ENCODE data around the gene CALML4. TPM values are rescaled to one million over a fixed set of nuclear protein-coding genes. Genes with fewer than 3 reads are reported as not detected.

Gene CALML4
- total RNA-seq, 5 donors from 2014 or later (not counting 1 experiment from before 2014, with no cell fraction given) = 2.4 to 5.4 (median 3.3) TPM

DNA sequence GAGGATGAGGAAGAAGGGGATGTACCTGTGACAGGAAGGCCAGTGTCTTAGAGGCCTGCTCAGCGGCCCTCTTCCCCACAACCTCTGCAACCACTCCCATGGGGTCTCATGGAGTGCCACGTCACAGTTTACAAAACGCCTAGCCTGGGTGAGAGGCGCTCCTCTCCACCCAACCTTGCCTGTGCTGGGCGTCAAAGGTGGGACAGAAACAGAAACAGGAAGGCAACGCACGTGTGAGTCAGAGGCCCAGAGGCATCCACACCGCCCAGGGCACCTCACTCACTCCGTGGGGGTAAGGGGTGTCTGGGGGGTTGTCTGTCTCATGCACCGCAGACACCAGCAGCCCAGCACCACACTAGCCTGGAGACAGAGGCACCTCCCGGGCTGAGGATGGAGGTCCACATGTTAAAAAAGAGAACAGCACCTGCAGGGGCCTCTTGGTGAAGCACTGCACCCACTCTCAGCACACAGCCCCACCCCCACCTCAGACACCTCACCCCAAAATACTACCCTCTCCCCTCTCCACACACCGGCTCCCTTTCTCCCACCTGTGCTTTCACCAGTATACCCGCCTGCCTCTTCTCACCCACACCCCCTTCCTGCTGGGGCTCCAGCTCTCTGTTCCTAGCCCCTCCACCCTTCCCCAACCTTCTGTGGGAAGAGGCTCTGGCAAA, 4.7 kb upstream of the CALML4 start:
- no peaks in the 10 kb centered on the region for H3K9me3 ChIP-seq
- H3K4me3 ChIP-seq (ENCODE audit: control insufficient read depth in 1 of 2, extremely low read depth in 1 of 2, low read length in 1 of 2) = no peak overlapping the region
- peak overlapping the region; percentile 20 to 79 for H3K27ac Mint-ChIP-seq
- WGBS (ENCODE audit: insufficient coverage) = 47% methylated on average over 5 of the region's 13 CpGs
- peak; percentile 59 to 65 (median 62) for ATAC-seq (replicated peaks in 1 of 4)
- peak in 7 of 35 experiments; percentile 15 to 40 (median 21) for DNase-seq
- peaks cover 20 to 40% (median 26%) of the 10 kb centered on the region in 3 donors for H3K4me1 Mint-ChIP-seq
- no peaks in the 10 kb centered on the region for H3K27me3 ChIP-seq (replicated peaks in 1 of 2; ENCODE audit: control insufficient read depth in 2 of 2, extremely low read depth in 1 of 2, insufficient read depth in 2 of 2, low read length in 1 of 2)
- H3K36me3 ChIP-seq (ENCODE audit: control insufficient read depth in 2 of 2, extremely low read depth in 1 of 2, insufficient read depth in 1 of 2, low read length in 1 of 2) = peaks cover 0 to 6% of the 10 kb centered on the region in 2 donors
- H3K9me3 Mint-ChIP-seq = no peaks in the 10 kb centered on the region
- peak overlapping the region in 1 of 3 donors; percentile 34 for H3K4me3 Mint-ChIP-seq
- CTCF ChIA-PET = no interaction called here
- no peaks in the 10 kb centered on the region for H3K27me3 Mint-ChIP-seq
- POLR2A ChIA-PET = no interaction called here
- no peaks in the 10 kb centered on the region for H3K36me3 Mint-ChIP-seq
- H3K27ac ChIP-seq (ENCODE audit: low read length) = no peak overlapping the region
- H3K4me1 ChIP-seq (ENCODE audit: control insufficient read depth in 1 of 2, extremely low read depth in 1 of 2, insufficient read depth in 2 of 2, low read length in 2 of 2) = peaks cover 30 to 57% of the 10 kb centered on the region in 2 experiments

DNA sequence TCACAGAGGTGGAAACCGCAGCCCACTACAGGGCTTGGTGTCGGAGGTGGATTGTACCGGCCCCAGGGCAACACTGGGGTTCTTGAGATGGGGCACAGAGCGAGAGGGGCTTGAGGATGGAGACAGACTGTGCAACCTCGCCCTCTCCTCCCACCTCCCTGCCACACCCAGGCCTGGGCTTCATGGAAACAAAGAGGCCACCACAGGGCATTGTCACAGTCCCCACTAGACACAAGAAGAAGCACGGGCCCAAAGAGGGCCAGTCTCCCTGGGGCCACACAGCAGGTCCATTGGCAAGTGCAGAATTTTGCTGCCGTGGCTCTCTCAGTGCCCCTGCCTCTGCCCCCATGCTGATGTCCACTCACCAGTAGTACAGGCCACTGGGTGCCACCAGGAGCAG, 4.1 kb upstream of the CALML4 start:
- peak overlapping the region in 1 of 3 donors; percentile 34 for H3K4me3 Mint-ChIP-seq
- CTCF ChIA-PET = interaction anchor here in 1 of 2 donors (0.6 kb wide), 1 partner anchor 15 kb away, joined by 3 read pairs; no protein-coding TSS in a partner anchor

DNA sequence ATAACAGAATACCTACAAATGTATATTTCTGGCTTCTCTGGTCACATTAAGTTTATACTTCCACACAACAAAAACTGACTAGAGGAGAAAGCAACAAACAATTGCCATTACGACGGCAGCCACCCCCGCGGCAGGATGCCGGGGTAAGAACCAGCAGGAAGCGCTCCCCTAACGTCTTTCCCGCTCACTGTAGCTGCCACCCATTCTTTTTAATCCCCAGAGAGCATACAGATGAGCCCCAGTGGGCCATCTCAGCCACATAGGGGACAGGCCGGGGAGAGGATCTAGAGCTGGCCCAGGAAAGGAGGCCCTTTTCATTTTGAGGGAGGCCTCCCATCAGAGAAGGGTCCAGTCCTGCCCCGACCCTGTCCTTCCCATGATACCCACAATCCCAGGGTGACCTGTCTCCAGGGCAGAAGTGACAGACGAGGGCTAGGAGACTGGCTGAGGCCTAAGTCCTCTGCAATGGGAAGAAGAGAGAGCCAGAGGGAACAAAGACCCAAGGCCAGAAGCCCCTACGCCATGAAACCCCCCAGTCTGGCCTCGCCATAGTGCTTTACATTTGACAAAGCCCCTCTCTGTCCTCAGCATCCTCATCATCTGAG, 3.6 kb upstream of the CALML4 start:
- 39% methylated on average over 10 of the region's 13 CpGs for WGBS (ENCODE audit: insufficient coverage)
- CTCF ChIA-PET = interaction anchor here in 1 of 2 donors (0.6 kb wide), 1 partner anchor 15 kb away, joined by 3 read pairs; no protein-coding TSS in a partner anchor
- no peaks in the 10 kb centered on the region for H3K36me3 Mint-ChIP-seq
- H3K27me3 Mint-ChIP-seq = no peaks in the 10 kb centered on the region
- peaks cover 20 to 43% (median 28%) of the 10 kb centered on the region in 3 donors for H3K4me1 Mint-ChIP-seq
- no peaks in the 10 kb centered on the region for H3K27me3 ChIP-seq (replicated peaks in 1 of 2; ENCODE audit: control insufficient read depth in 2 of 2, extremely low read depth in 1 of 2, insufficient read depth in 2 of 2, low read length in 1 of 2)
- no peak overlapping the region for H3K4me3 ChIP-seq (ENCODE audit: control insufficient read depth in 1 of 2, extremely low read depth in 1 of 2, low read length in 1 of 2)
- peaks cover 0 to 6% of the 10 kb centered on the region in 2 donors for H3K36me3 ChIP-seq (ENCODE audit: control insufficient read depth in 2 of 2, extremely low read depth in 1 of 2, insufficient read depth in 1 of 2, low read length in 1 of 2)
- DNase-seq (peak in 4 of 35 experiments; percentile 16 to 26 (median 22)), ATAC-seq (replicated peaks in 1 of 4) (peak in 2 of 4 experiments; percentile 47 to 48)
- POLR2A ChIA-PET = no interaction called here
- no peak overlapping the region for H3K27ac ChIP-seq (ENCODE audit: low read length)
- H3K4me1 ChIP-seq (ENCODE audit: control insufficient read depth in 1 of 2, extremely low read depth in 1 of 2, insufficient read depth in 2 of 2, low read length in 2 of 2) = peaks cover 35 to 57% of the 10 kb centered on the region in 2 experiments
- no peaks in the 10 kb centered on the region for H3K9me3 ChIP-seq
- H3K4me3 Mint-ChIP-seq = peak overlapping the region in 1 of 3 donors; percentile 40
- H3K9me3 Mint-ChIP-seq = no peaks in the 10 kb centered on the region
- peak overlapping the region in 1 of 2 donors; percentile 73 for H3K27ac Mint-ChIP-seq

More for the DNA sequence above, 4.1 kb upstream of the CALML4 start:
- no peaks in the 10 kb centered on the region for H3K27me3 ChIP-seq (replicated peaks in 1 of 2; ENCODE audit: control insufficient read depth in 2 of 2, extremely low read depth in 1 of 2, insufficient read depth in 2 of 2, low read length in 1 of 2)
- ATAC-seq (replicated peaks in 1 of 4) (no peak), DNase-seq (no peak)
- peak overlapping the region; percentile 12 for H3K27ac ChIP-seq (ENCODE audit: low read length)
- H3K36me3 ChIP-seq (ENCODE audit: control insufficient read depth in 2 of 2, extremely low read depth in 1 of 2, insufficient read depth in 1 of 2, low read length in 1 of 2) = peaks cover 0 to 6% of the 10 kb centered on the region in 2 donors
- H3K27ac Mint-ChIP-seq = no peak overlapping the region
- H3K36me3 Mint-ChIP-seq = no peaks in the 10 kb centered on the region
- H3K9me3 Mint-ChIP-seq = no peaks in the 10 kb centered on the region
- H3K4me1 ChIP-seq (ENCODE audit: control insufficient read depth in 1 of 2, extremely low read depth in 1 of 2, insufficient read depth in 2 of 2, low read length in 2 of 2) = peaks cover 35 to 57% of the 10 kb centered on the region in 2 experiments
- no peaks in the 10 kb centered on the region for H3K27me3 Mint-ChIP-seq
- POLR2A ChIA-PET = no interaction called here
- H3K9me3 ChIP-seq = no peaks in the 10 kb centered on the region
- 86% methylated on average over 3 of the region's 7 CpGs for whole genome bisulfite sequencing (ENCODE audit: insufficient coverage)
- H3K4me1 Mint-ChIP-seq = peaks cover 20 to 43% (median 28%) of the 10 kb centered on the region in 3 donors
- H3K4me3 ChIP-seq (ENCODE audit: control insufficient read depth in 1 of 2, extremely low read depth in 1 of 2, low read length in 1 of 2) = no peak overlapping the region

DNA sequence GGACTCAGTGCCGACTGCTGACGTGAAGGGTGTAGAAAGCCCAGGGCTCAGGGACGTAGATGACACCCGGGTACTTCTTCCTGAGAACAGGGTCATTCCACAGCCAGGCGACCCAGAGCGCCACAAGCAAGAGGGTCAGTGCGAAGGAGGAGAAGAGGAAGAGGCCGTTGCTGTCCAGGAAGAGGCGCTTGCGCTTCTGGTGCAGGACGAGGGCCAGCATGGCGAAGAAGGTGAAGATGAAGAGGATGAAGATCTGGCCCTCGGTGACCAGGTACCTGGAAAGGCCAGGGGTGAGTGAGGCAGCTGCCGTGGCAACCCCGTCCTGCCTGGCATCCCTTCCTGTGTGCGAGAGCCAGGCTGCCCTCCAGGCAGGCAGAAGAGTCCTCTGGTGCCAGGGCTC, 3.0 kb upstream of the CALML4 start:
- Histone ChIP-seq H3K4me1 (ENCODE audit: control insufficient read depth in 1 of 2, extremely low read depth in 1 of 2, insufficient read depth in 2 of 2, low read length in 2 of 2) (peaks cover 35 to 57% of the 10 kb centered on the region in 2 experiments), H3K4me3 (ENCODE audit: control insufficient read depth in 1 of 2, extremely low read depth in 1 of 2, low read length in 1 of 2) (no peak overlapping the region), H3K9me3 (no peaks in the 10 kb centered on the region), H3K27me3 (replicated peaks in 1 of 2; ENCODE audit: control insufficient read depth in 2 of 2, extremely low read depth in 1 of 2, insufficient read depth in 2 of 2, low read length in 1 of 2) (no peaks in the 10 kb centered on the region), H3K27ac (ENCODE audit: low read length) (no peak overlapping the region), H3K36me3 (ENCODE audit: control insufficient read depth in 2 of 2, extremely low read depth in 1 of 2, insufficient read depth in 1 of 2, low read length in 1 of 2) (peaks cover 0 to 6% of the 10 kb centered on the region in 2 donors)
- ATAC-seq (replicated peaks in 1 of 4) (no peak), DNase-seq (no peak)
- 95% methylated on average over 13 of the region's 16 CpGs for WGBS (ENCODE audit: insufficient coverage)
- Mint-ChIP-seq H3K4me3 (peak overlapping the region in 1 of 3 donors; percentile 45), H3K36me3 (no peaks in the 10 kb centered on the region), H3K27me3 (no peaks in the 10 kb centered on the region), H3K4me1 (peaks cover 20 to 43% (median 28%) of the 10 kb centered on the region in 3 donors), H3K27ac (peak overlapping the region in 1 of 2 donors; percentile 28), H3K9me3 (no peaks in the 10 kb centered on the region)
- ChIA-PET POLR2A (no interaction called here), CTCF (no interaction called here)

DNA sequence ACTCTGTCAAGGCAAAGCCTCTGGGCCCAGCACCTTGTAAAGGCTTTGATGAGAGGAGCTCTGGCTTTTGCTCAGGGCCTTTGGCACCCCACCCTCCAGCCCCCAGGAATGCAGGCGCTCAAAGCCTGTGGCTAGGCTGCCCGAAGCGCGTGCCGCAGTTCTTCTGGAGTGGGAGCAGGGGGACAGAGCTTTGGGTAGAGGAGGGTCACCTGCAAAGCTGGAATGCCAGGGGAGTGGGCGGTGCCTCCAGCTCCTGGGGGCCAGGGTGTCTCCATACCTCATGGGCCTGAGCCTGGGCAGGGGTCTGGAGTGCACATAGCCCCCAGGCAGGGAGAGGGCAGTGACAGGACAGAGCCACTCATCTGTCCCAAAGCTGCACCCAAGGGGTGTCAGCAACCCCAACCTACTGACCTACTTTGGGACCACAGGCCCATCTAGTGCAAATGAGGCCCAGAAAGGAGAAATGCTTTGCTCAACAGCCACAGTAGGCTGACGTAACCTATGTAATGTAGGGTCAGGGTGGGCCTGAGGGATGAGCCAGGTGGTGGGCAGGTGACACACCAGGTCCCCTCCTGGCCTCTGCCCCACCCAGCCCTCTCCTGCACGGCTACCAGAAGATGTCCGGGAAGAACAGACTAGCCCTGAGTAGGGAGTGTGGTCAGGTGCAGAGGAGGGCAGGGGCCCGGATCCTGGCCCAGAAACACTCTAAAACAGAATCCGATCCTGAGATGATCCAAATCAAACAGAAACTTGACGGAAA, 2.2 kb upstream of the CALML4 start:
- Histone ChIP-seq H3K27ac (ENCODE audit: low read length) (no peak overlapping the region), H3K9me3 (no peaks in the 10 kb centered on the region), H3K36me3 (ENCODE audit: control insufficient read depth in 2 of 2, extremely low read depth in 1 of 2, insufficient read depth in 1 of 2, low read length in 1 of 2) (peaks cover 0 to 6% of the 10 kb centered on the region in 2 donors), H3K27me3 (replicated peaks in 1 of 2; ENCODE audit: control insufficient read depth in 2 of 2, extremely low read depth in 1 of 2, insufficient read depth in 2 of 2, low read length in 1 of 2) (no peaks in the 10 kb centered on the region), H3K4me3 (ENCODE audit: control insufficient read depth in 1 of 2, extremely low read depth in 1 of 2, low read length in 1 of 2) (no peak overlapping the region), H3K4me1 (ENCODE audit: control insufficient read depth in 1 of 2, extremely low read depth in 1 of 2, insufficient read depth in 2 of 2, low read length in 2 of 2) (peaks cover 35 to 57% of the 10 kb centered on the region in 2 experiments)
- Mint-ChIP-seq H3K4me3 (no peak overlapping the region), H3K27me3 (no peaks in the 10 kb centered on the region), H3K36me3 (no peaks in the 10 kb centered on the region), H3K27ac (peak overlapping the region in 1 of 2 donors; percentile 22), H3K4me1 (peaks cover 20 to 43% (median 28%) of the 10 kb centered on the region in 3 donors), H3K9me3 (no peaks in the 10 kb centered on the region)
- POLR2A ChIA-PET = no interaction called here
- CTCF ChIA-PET = no interaction called here
- DNase-seq = no peak
- ATAC-seq (replicated peaks in 1 of 4) = no peak
- WGBS (ENCODE audit: insufficient coverage) = 100% methylated on average over 3 of the region's 12 CpGs

DNA sequence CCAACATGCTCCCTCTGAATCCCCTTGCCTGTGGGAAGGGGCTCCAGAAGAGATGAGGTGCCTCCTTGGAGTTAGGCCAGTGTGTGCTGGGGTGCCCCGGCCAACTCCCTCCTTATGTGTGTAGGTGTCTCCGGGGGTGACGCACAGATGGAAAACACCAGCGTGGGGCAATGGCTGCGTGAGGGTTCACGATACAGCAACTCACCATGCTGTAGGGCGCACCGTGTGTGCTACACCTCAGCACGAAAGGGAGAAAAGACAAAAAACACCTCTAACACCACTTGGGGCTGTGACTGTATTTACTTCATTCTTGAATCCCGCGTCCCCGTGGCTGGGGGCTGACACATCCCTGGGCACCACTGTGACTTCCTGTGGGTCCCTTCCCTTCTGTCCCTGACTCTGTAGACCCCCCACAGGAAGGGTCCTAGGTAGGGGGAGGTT, 1.6 kb upstream of the CALML4 start:
- DNase-seq (no peak), ATAC-seq (replicated peaks in 1 of 4) (no peak)
- no peak overlapping the region for H3K27ac ChIP-seq (ENCODE audit: low read length)
- Mint-ChIP-seq H3K27me3 (no peaks in the 10 kb centered on the region), H3K27ac (no peak overlapping the region), H3K4me3 (peak overlapping the region in 1 of 3 donors; percentile 49), H3K9me3 (no peaks in the 10 kb centered on the region), H3K36me3 (no peaks in the 10 kb centered on the region), H3K4me1 (peaks cover 23 to 43% (median 28%) of the 10 kb centered on the region in 3 donors)
- no peak overlapping the region for H3K4me3 ChIP-seq (ENCODE audit: control insufficient read depth in 1 of 2, extremely low read depth in 1 of 2, low read length in 1 of 2)
- CTCF ChIA-PET = no interaction called here
- POLR2A ChIA-PET = no interaction called here
- no peaks in the 10 kb centered on the region for H3K9me3 ChIP-seq
- H3K36me3 ChIP-seq (ENCODE audit: control insufficient read depth in 2 of 2, extremely low read depth in 1 of 2, insufficient read depth in 1 of 2, low read length in 1 of 2) = peaks cover 0 to 6% of the 10 kb centered on the region in 2 donors
- H3K27me3 ChIP-seq (replicated peaks in 1 of 2; ENCODE audit: control insufficient read depth in 2 of 2, extremely low read depth in 1 of 2, insufficient read depth in 2 of 2, low read length in 1 of 2) = no peaks in the 10 kb centered on the region
- WGBS (ENCODE audit: insufficient coverage) = 88% methylated on average over 7 of the region's 12 CpGs
- H3K4me1 ChIP-seq (ENCODE audit: control insufficient read depth in 1 of 2, extremely low read depth in 1 of 2, insufficient read depth in 2 of 2, low read length in 2 of 2) = peaks cover 35 to 57% of the 10 kb centered on the region in 2 experiments

All from T-cell (primary cell).